ENCODE measurements around the gene MSI2.

DNA sequence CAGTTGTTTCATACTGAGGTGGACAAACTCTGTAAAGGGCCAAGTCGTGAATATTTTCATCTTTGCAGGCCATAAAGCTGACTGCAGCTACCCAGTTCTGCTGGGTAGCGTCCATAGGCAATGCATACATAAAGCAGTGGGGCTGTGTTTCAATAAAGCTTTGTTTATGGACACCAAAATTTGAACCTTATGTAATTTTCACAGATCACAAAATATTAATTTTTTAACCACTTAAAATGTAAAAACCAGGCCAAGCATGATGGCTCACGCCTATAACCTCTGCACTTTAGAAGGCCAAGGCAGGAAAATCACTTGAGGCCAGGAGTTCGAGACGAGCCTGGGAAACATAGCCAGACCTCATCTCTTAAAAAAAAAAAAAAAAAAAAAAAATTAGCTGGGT lies 340.8 kb downstream of the MSI2 start:
- TF ChIP-seq, protein P1, sequence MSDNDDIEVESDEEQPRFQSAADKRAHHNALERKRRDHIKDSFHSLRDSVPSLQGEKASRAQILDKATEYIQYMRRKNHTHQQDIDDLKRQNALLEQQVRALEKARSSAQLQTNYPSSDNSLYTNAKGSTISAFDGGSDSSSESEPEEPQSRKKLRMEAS (IDR thresholded peaks at IDR 0.05; ENCODE audit: low read depth) = no peak
- TF ChIP-seq, protein P2, sequence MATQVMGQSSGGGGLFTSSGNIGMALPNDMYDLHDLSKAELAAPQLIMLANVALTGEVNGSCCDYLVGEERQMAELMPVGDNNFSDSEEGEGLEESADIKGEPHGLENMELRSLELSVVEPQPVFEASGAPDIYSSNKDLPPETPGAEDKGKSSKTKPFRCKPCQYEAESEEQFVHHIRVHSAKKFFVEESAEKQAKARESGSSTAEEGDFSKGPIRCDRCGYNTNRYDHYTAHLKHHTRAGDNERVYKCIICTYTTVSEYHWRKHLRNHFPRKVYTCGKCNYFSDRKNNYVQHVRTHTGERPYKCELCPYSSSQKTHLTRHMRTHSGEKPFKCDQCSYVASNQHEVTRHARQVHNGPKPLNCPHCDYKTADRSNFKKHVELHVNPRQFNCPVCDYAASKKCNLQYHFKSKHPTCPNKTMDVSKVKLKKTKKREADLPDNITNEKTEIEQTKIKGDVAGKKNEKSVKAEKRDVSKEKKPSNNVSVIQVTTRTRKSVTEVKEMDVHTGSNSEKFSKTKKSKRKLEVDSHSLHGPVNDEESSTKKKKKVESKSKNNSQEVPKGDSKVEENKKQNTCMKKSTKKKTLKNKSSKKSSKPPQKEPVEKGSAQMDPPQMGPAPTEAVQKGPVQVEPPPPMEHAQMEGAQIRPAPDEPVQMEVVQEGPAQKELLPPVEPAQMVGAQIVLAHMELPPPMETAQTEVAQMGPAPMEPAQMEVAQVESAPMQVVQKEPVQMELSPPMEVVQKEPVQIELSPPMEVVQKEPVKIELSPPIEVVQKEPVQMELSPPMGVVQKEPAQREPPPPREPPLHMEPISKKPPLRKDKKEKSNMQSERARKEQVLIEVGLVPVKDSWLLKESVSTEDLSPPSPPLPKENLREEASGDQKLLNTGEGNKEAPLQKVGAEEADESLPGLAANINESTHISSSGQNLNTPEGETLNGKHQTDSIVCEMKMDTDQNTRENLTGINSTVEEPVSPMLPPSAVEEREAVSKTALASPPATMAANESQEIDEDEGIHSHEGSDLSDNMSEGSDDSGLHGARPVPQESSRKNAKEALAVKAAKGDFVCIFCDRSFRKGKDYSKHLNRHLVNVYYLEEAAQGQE (IDR thresholded peaks at IDR 0.05; ENCODE audit: low read depth, low read length) = no peak
- TF ChIP-seq GABPA (IDR thresholded peaks at IDR 0.05; ENCODE audit: low read depth) (no peak), MXI1 (IDR thresholded peaks at IDR 0.05; ENCODE audit: low read depth, low read length) (no peak), SMC3 (IDR thresholded peaks at IDR 0.05; ENCODE audit: low read depth, low read length) (no peak), CTCF (IDR thresholded peaks at IDR 0.05) (no peak), RXRA (IDR thresholded peaks at IDR 0.05; ENCODE audit: borderline replicate concordance, low read depth) (no peak), NRF1 (IDR thresholded peaks at IDR 0.05; ENCODE audit: low read depth, low read length) (no peak), JUND (IDR thresholded peaks at IDR 0.05) (no peak), TCF12 (IDR thresholded peaks at IDR 0.05) (no peak)
